ENCODE data around the gene IL17D. TPM values are rescaled to one million over a fixed set of nuclear protein-coding genes. Genes with fewer than 3 reads are reported as not detected.
A peak's percentile ranks its signal among the peaks of the same experiment; 100 is the strongest.

The IL17D gene
- total and polyA plus RNA-seq, 8 donors, result 0.45 to 3.5 (median 0.85) TPM; not detected in 2

DNA sequence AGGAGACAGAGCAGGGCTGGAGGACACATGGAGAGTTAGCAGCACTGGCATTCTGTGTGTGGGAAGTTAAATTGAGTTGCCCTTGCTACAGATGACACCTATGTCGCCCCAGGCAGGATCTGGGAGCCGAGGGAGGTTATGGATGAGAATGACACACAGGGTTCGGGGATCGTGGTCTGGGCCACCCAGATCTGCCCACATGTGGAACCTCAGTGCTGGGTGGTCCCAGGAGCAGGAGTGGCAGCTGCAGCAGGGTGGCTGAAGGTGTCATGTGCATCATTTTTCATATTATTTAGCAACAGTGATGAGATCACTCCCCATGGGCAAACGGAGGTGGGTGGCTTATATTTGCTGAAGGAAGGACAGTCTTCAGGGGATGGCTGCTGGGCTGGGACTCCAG is 3.2 kb downstream of the IL17D start:
- intact Hi-C loops (cut with DNase I; ENCODE audit: low total_unique reads), result loop anchor here (5.0 kb wide), 1 partner anchor 121 kb away; no protein-coding TSS in a partner anchor
- 90 to 96% (median 93%) methylated on average over 5 of the region's 5 CpGs for WGBS, 5 donors
- Histone ChIP-seq H3K27me3 (peaks cover 0 to 10% (median 0%) of the 10 kb centered on the region in 3 donors), H3K4me1 (peaks cover 7 to 23% (median 15%) of the 10 kb centered on the region in 4 donors), H3K27ac (no peak overlapping the region), H3K4me3 (no peak overlapping the region), H3K36me3 (no peaks in the 10 kb centered on the region), H3K9me3 (no peaks in the 10 kb centered on the region)
- TF ChIP-seq EP300 (IDR thresholded peaks at IDR 0.05) (no peak), CTCF (IDR thresholded peaks at IDR 0.05) (no peak), POLR2AphosphoS5 (IDR thresholded peaks at IDR 0.05) (no peak), POLR2A (IDR thresholded peaks at IDR 0.05) (no peak)
- no peak for DNase-seq

- DNase-seq, result no peak
- H3K4me3 ChIP-seq, result no peak overlapping the region
- no peaks in the 10 kb centered on the region for H3K9me3 ChIP-seq
- WGBS, 5 donors, result 63 to 82% (median 73%) methylated on average over 2 of the region's 2 CpGs
- H3K27ac ChIP-seq, result peak overlapping the region in 1 of 5 donors; percentile 24
- peaks cover 0 to 3% (median 0%) of the 10 kb centered on the region in 3 donors for H3K27me3 ChIP-seq
- H3K4me1 ChIP-seq, result peaks cover 8 to 20% (median 14%) of the 10 kb centered on the region in 4 donors
- TF ChIP-seq POLR2A (IDR thresholded peaks at IDR 0.05), result no peak
- TF ChIP-seq CTCF (IDR thresholded peaks at IDR 0.05), result no peak
- no peak for TF ChIP-seq EP300 (IDR thresholded peaks at IDR 0.05)
- H3K36me3 ChIP-seq, result no peaks in the 10 kb centered on the region
- intact Hi-C loops (cut with DNase I; ENCODE audit: low total_unique reads), result loop anchor here (5.0 kb wide), 1 partner anchor 119 kb away; no protein-coding TSS in a partner anchor
Observed at GRCh38 chr13:20708216-20708615, 4.7 kb downstream of the IL17D start.

GRCh38 chr13:20709369-20709768 is 5.9 kb downstream of the IL17D start:
- 85 to 92% (median 89%) methylated on average over 8 of the region's 8 CpGs for WGBS, 5 donors
- TF ChIP-seq CTCF (IDR thresholded peaks at IDR 0.05) (no peak), POLR2AphosphoS5 (IDR thresholded peaks at IDR 0.05) (no peak), EP300 (IDR thresholded peaks at IDR 0.05) (no peak), POLR2A (IDR thresholded peaks at IDR 0.05) (no peak)
- no peaks in the 10 kb centered on the region for H3K9me3 ChIP-seq
- intact Hi-C loops (cut with DNase I; ENCODE audit: low total_unique reads), result loop anchor here (5.0 kb wide), 1 partner anchor 118 kb away; no protein-coding TSS in a partner anchor
- DNase-seq, result no peak
- H3K27me3 ChIP-seq, result peaks cover 0 to 9% (median 0%) of the 10 kb centered on the region in 3 donors
- H3K4me1 ChIP-seq, result peaks cover 8 to 27% (median 17%) of the 10 kb centered on the region in 4 donors
- H3K4me3 ChIP-seq, result no peak overlapping the region
- no peak overlapping the region for H3K27ac ChIP-seq
- no peaks in the 10 kb centered on the region for H3K36me3 ChIP-seq

GRCh38 chr13:20709782-20710181 is 6.3 kb downstream of the IL17D start:
- no peak for TF ChIP-seq POLR2AphosphoS5 (IDR thresholded peaks at IDR 0.05)
- TF ChIP-seq POLR2A (IDR thresholded peaks at IDR 0.05), result no peak
- no peak for TF ChIP-seq EP300 (IDR thresholded peaks at IDR 0.05)
- no peak for TF ChIP-seq CTCF (IDR thresholded peaks at IDR 0.05)
- no peak for DNase-seq
- Histone ChIP-seq H3K9me3 (no peaks in the 10 kb centered on the region), H3K4me1 (peaks cover 8 to 28% (median 18%) of the 10 kb centered on the region in 4 donors), H3K36me3 (no peaks in the 10 kb centered on the region), H3K27me3 (peaks cover 0 to 11% (median 0%) of the 10 kb centered on the region in 3 donors), H3K4me3 (no peak overlapping the region), H3K27ac (no peak overlapping the region)
- intact Hi-C loops (cut with DNase I; ENCODE audit: low total_unique reads), result loop anchor here (5.0 to 10.0 kb wide), 3 partner anchors 65 to 218 kb away; partner anchors contain the start of gene EEF1AKMT1
- 58 to 77% (median 70%) methylated on average over 4 of the region's 4 CpGs for WGBS, 5 donors
